T-helper 1 cell (primary cell): Measurements from ENCODE around the gene ROBO2.

ENCODE experiments used
- DNase-seq, 5 donors: peaks; one replicate each; pipeline ENCODE4 v3.0.0-alpha.2; 2012 to 2020

ROBO2 gene

GRCh38 chr3:77052051-77052501 lies 12.2 kb downstream of the ROBO2 start:
- no peak for DNase-seq

DNA sequence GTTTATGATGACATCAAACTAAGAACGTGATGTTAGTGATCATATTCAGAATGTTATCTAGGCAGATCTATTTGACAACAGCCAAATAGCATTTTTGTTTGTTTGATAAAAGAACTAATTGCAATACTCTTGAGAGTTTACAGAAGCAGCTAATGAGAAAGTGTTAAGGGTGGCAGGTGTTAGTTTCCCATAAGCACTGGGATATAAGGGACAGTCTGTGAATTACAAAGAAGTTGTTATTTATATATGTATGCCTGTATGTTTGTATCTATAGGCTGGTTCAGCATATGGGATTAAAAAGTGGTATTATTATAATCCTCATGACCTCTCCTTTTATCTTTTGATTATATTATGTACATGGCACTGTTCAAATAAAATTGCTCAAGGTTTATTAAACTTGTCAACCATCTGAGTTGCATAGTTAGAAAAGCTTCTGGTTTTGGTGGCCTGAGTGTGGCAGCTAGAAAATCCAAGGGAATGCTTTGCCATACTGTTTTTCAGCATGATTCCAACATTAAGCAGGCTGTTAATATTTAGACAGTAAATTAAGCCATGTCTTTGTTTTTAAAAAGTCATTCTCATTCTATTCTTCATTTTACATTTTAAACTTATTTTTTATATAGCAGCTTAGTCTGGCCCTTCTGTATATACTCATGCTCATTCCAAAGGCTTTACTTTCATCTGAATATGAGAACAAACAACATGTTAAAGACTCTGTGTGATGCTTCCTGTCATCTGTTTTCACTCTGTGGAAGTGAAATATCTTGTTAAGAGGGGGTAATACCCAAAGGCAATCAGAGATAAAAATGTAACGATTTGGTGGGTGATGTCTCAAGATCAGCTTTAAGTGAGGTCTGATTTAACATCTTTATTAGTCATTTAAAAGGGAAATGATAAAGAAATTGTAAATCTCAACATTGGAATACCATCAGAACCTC lies 13.1 kb downstream of the ROBO2 start:
- DNase-seq = no peak

- no peak for DNase-seq
Measured at GRCh38 chr3:77053795-77054194, 13.9 kb downstream of the ROBO2 start.

GRCh38 chr3:77055841-77056341 lies 16.0 kb downstream of the ROBO2 start:
- DNase-seq = no peak

DNA sequence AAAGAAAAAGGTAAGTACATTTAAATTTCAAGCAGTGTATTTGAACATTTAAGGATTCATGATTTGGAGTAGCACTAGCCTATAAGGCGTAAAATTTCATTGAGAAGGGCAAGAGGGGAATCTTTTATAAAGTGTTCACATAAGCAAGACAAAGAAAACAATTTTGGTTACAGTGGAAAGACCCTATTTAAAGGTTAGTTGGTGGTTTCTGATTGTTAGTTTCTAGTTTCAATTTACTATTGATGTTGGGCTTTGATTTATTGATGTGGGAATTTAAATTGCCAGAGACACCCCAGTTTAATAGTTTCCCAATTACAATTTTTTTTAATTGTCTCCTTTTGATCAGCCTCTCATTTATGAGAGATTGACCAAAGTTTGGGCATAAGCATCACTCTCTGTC lies 19.5 kb downstream of the ROBO2 start:
- DNase-seq = no peak

- no peak for DNase-seq
Measured at GRCh38 chr3:77063423-77063822, 23.5 kb downstream of the ROBO2 start.

GRCh38 chr3:77065750-77066149 lies 25.9 kb downstream of the ROBO2 start:
- no peak for DNase-seq

DNA sequence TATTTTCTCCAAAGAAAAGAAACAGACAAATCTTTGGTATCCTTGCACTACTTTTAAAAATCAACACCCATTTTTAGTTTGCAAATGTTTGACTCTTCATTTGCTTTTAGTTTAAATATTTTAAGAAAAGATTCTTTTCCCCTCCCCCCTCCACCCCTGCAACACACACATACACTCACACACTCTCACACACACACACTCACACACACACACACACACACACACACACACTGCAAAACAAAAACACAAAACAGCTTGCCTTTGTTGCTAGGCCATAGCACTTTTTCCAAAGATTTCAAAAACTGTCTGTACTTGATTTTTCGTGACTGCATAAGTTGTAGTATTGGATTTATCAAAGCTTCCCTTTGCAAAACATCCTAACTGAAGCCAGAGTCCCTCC lies 26.9 kb downstream of the ROBO2 start:
- no peak for DNase-seq

- DNase-seq = no peak
Measured at GRCh38 chr3:77068808-77069207, 28.9 kb downstream of the ROBO2 start.

GRCh38 chr3:77071364-77071763 lies 31.5 kb downstream of the ROBO2 start:
- DNase-seq = no peak

DNA sequence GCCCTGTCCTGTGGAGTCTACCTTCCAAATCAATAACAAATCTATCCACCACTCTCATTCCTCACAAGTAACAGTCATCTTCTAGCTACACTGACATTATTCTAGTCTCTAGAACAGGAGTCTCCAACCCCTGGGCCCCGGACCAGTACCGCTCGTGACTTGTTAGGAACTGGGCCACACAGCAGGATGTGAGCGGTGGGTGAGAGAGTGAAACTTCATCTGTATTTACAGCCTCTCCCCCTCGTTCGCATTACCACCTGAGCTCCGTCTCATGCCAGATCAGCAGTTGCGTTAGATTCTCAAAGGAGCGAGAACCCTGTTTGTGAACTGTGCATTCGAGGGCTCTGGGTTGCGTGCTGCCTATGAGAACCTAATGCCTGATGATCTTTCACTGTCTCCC lies 31.9 kb downstream of the ROBO2 start:
- no peak for DNase-seq

GRCh38 chr3:77072232-77072631 lies 32.3 kb downstream of the ROBO2 start:
- no peak for DNase-seq

GRCh38 chr3:77078279-77078678 lies 38.4 kb downstream of the ROBO2 start:
- DNase-seq = no peak

DNA sequence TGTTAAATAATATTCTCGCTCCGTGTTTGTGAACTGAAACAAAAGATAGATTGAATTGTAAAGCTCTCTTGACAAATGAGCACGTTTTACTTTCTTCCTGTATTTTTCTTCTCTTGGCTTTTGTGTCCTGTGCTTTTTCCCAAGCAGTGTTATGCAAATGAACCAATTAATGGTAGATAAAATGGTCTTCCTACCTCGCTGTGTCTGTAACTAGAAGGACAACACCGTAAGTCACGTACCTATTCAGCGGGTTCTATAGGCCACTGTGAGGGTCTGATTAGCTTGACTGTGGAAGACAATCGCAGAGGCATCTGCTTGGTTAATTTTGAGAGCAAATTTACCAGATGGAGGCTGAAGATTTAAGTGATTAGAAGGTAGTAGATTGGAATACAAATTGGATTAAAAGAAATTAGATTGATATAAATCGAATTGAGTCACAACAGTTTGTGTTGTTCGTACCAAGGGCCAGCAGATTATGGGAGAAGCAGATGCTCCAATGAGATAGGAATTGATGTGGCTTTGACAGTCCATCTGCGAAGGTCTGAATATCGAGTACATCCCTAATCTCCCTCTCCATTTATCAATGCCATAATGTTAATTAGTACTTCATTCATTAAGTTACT lies 40.2 kb downstream of the ROBO2 start:
- DNase-seq = no peak

DNA sequence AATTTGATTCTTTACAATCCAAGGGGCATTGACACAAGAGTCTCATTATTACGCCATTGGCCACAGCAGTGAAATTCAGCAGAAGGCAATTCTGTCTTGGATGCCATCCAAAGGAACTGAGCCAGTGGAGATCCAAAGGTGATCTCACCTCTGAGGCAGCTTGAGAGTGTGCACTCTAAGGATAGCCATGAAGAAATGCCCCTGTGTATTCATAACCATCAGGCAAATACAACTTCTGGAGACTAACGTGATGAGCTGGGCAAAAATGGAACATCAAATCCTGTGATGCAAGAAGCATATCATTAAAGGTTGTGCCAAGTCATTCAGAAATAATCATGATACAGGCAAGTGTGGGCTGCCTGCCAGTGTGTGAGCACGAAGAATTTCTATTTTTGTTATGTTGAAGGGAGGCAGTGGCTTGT lies 41.4 kb downstream of the ROBO2 start:
- no peak for DNase-seq

GRCh38 chr3:77084511-77084910 lies 44.6 kb downstream of the ROBO2 start:
- DNase-seq = no peak

- DNase-seq = no peak
Measured at GRCh38 chr3:77086408-77086807, 46.5 kb downstream of the ROBO2 start.

DNA sequence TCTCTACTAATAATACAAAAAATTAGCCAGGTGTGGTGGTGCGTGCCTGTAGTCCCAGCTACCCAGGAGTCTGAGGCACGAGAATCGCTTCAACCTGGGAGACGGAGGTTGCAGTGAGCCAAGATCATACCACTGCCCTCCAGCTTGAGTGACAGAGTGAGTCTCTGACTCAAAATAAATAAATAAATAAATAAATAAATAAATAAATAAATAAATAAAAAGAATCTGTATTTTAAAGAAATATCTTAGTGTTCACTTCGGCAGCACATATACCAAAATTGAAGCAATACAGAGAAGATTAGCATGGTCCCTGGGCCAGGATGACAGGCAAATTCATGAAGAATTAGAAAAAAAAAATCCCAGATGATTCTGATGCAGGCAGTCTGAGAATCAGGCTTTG lies 51.9 kb downstream of the ROBO2 start:
- DNase-seq = no peak

GRCh38 chr3:77093101-77093500 lies 53.2 kb downstream of the ROBO2 start:
- DNase-seq = no peak

DNA sequence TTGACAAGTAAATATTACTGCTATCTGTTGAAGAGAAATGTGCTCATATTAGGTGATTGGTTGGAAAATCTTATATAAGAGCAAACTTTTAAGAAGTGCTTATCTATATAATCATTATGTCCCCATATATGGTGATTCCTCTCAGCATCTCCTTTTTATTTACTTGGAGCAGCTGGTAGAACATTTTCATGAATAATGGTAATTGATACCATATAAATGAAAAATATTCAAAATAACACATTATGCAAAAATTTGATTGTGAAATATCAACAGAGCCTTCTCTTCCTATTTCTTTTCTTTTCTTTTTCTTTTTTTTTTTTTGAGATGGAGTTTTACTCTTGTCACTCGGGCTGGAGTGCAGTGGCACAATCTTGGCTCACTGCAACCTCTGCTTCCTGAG lies 56.2 kb downstream of the ROBO2 start:
- no peak for DNase-seq

GRCh38 chr3:77096966-77097890 lies 57.3 kb downstream of the ROBO2 start:
- no peak for DNase-seq

DNA sequence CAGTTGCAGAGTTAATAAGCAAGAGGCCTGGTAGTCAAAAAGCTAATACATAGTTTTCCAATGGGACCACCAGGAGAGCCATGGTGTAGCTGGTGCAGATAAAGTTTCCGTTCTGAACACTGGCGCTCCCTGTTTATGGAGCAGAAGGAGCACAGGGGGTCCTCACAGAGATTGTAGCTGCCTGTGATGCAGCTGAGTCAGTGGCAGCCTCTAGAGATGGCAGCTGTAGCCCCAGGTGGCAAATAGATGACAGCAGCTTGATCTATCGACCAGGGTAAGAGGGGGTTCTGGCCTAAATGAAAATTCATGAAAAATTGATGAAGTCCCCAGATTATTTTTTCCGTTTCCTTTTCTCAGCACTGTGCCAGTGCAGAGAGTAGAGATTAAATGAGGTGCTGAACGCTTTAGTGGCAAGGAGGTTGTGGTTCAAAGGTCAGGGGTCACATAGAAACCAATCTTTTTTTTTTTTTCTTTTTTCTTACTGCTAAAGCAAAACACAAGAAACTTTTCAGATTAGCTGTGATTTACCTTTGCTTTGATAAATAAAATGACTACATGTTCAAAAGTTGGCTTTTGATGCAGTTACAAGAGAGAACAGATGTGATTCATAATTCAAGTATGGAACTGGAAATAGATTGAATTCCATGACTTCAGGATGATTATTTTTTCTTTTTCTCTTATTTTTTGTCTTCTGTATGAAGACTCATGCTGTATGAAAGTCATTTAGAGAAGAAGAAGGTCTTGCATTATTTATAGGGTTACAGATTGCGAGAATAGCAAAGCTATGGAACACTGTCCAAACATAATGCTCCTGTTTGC lies 63.3 kb downstream of the ROBO2 start:
- DNase-seq = no peak
